NCI-H1105 treated with DMSO at 0.1 percent for 48 hours (cell line): ENCODE measurements around the gene SLN.

Source experiments
- DNase-seq: peaks from one replicate; lab custom pipeline; 2025; lab: John Stamatoyannopoulos, UW

SLN gene

GRCh38 chr11:107683807-107684206 lies 28.0 kb downstream of the SLN start:
- DNase-seq, result no peak

GRCh38 chr11:107683061-107683460 lies 28.8 kb downstream of the SLN start:
- no peak for DNase-seq

- DNase-seq, result no peak
Observed at GRCh38 chr11:107682572-107682971, 29.3 kb downstream of the SLN start.

GRCh38 chr11:107682171-107682570 lies 29.7 kb downstream of the SLN start:
- DNase-seq, result no peak

GRCh38 chr11:107679255-107680024 lies 32.4 kb downstream of the SLN start:
- DNase-seq, result no peak

GRCh38 chr11:107678632-107678971 lies 33.3 kb downstream of the SLN start:
- no peak for DNase-seq

GRCh38 chr11:107677924-107678631 lies 33.8 kb downstream of the SLN start:
- DNase-seq, result no peak

- no peak for DNase-seq
Observed at GRCh38 chr11:107676336-107677057, 35.4 kb downstream of the SLN start.

- DNase-seq, result no peak
Observed at GRCh38 chr11:107675902-107676301, 36.0 kb downstream of the SLN start.

GRCh38 chr11:107669893-107670601 lies 41.8 kb downstream of the SLN start:
- DNase-seq, result no peak

- no peak for DNase-seq
Observed at GRCh38 chr11:107669191-107669740, 42.6 kb downstream of the SLN start.

GRCh38 chr11:107666911-107667613 lies 44.8 kb downstream of the SLN start:
- DNase-seq, result no peak

GRCh38 chr11:107665018-107665417 lies 46.8 kb downstream of the SLN start:
- peak; percentile 75 for DNase-seq

GRCh38 chr11:107661656-107662055 lies 50.2 kb downstream of the SLN start:
- DNase-seq, result no peak

GRCh38 chr11:107660066-107660465 lies 51.8 kb downstream of the SLN start:
- DNase-seq, result no peak

GRCh38 chr11:107659310-107659709 lies 52.5 kb downstream of the SLN start:
- DNase-seq, result no peak
